Measurements from ENCODE around the gene SYNE1.

- TF ChIP-seq CTCF (IDR thresholded peaks at IDR 0.05 in 2 of 3, conservative IDR thresholded peaks at IDR 0.05 in 1 of 3; ENCODE audit: control insufficient read depth in 2 of 3, extremely low read depth in 1 of 3, insufficient read depth in 1 of 3, low read depth in 3 of 3, low read length in 3 of 3) (no peak), RBBP5 (conservative IDR thresholded peaks at IDR 0.05) (no peak), JUNB (IDR thresholded peaks at IDR 0.05) (no peak), YY1 (IDR thresholded peaks at IDR 0.05; ENCODE audit: low read depth, low read length) (no peak), BMI1 (IDR thresholded peaks at IDR 0.05; ENCODE audit: borderline replicate concordance) (no peak), BHLHE40 (IDR thresholded peaks at IDR 0.05; ENCODE audit: borderline replicate concordance in 1 of 2, low read depth in 2 of 2, low read length in 1 of 2) (no peak)
Measured at GRCh38 chr6:152636021-152636608, 1.0 kb downstream of the SYNE1 start.
